Retinal pigment epithelial cell (primary cell): ENCODE data around the gene WDR45B.

Experiments
- DNase-seq: peaks from one replicate; pipeline ENCODE4 v3.0.0-alpha.2; 2010; ENCODE audit warnings: low read depth
- H3K4me3 ChIP-seq: 2 replicates; pipeline ENCODE4 v1.5.1; 2011; ENCODE audit warnings: mild to moderate bottlenecking, low read length, control low read depth, moderate library complexity
- CTCF ChIP-seq: conservative IDR thresholded peaks from 2 replicates; pipeline ENCODE4 v1.5.1; 2011; ENCODE audit warnings: low read depth, low read length, control low read depth, inconsistent platforms

Gene WDR45B

GRCh38 chr17:82608816-82609215 is 39.4 kb downstream of the WDR45B start:
- H3K4me3 ChIP-seq: no peak overlapping the region
- no peak for TF ChIP-seq CTCF
- DNase-seq: no peak

GRCh38 chr17:82605939-82606600 is 42.2 kb downstream of the WDR45B start:
- H3K4me3 ChIP-seq: no peak overlapping the region
- no peak for DNase-seq
- no peak for TF ChIP-seq CTCF

- TF ChIP-seq CTCF: no peak
- DNase-seq: no peak
- H3K4me3 ChIP-seq: no peak overlapping the region
Measured at GRCh38 chr17:82604532-82604931, 43.7 kb downstream of the WDR45B start.

GRCh38 chr17:82603981-82604448 is 44.2 kb downstream of the WDR45B start:
- TF ChIP-seq CTCF: no peak
- no peak overlapping the region for H3K4me3 ChIP-seq
- DNase-seq: peak; percentile 31

GRCh38 chr17:82602986-82603710 is 45.1 kb downstream of the WDR45B start:
- H3K4me3 ChIP-seq: no peak overlapping the region
- no peak for TF ChIP-seq CTCF
- DNase-seq: peak; percentile 56

GRCh38 chr17:82602487-82602886 is 45.8 kb downstream of the WDR45B start:
- TF ChIP-seq CTCF: no peak
- no peak overlapping the region for H3K4me3 ChIP-seq
- no peak for DNase-seq
